Measurements from ENCODE around the gene RABGAP1L. TPM values are rescaled to one million over a fixed set of nuclear protein-coding genes. Genes with fewer than 3 reads are reported as not detected.

Gene RABGAP1L
- total and polyA plus RNA-seq, 2 of the 4 experiments (the other 2 are of a cell fraction): 7.9 to 26.7 TPM

DNA sequence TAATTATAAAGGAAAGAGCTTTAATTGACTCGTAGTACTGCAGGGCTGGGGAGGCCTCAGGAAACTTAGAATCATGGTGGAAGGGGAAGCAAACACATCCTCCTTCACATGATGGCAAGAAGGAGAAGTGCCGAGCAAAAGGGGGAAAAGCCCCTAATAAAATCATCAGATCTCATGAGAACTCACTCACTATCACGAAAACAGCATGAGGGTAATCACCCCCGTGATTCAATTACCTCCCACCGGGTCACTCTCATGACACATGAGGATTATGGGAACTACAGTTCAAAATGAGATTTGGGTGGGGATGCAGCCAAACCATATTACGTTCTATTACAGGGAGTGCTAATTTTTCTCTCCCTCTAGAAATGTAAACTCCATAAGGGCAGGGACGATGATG is 878.1 kb downstream of the RABGAP1L start:
- Histone ChIP-seq H3K27ac (ENCODE audit: insufficient read depth, low read length) (no peak overlapping the region), H3K9ac (ENCODE audit: low read depth, low read length) (no peak overlapping the region), H2BK5ac (ENCODE audit: low read depth, low read length, poor library complexity, severe bottlenecking) (no peak overlapping the region), H4K5ac (ENCODE audit: low read depth, low read length) (no peak overlapping the region), H3K23ac (ENCODE audit: low read depth, low read length) (no peak overlapping the region), H3K56ac (ENCODE audit: extremely low read depth, insufficient read depth, low read length) (no peak overlapping the region), H3K18ac (ENCODE audit: low read depth, low read length) (no peak overlapping the region), H3K14ac (replicated peaks; ENCODE audit: low read depth, low read length) (no peak overlapping the region), H2AK9ac (replicated peaks; ENCODE audit: low read depth, low read length, poor library complexity) (no peak overlapping the region), H3K4me2 (ENCODE audit: low read depth, low read length) (no peak overlapping the region), H3K79me1 (ENCODE audit: low read depth in 1 of 2, low read length in 2 of 2) (no peaks in the 10 kb centered on the region), H2BK120ac (ENCODE audit: low read depth, low read length) (no peak overlapping the region), H2BK15ac (ENCODE audit: low read depth, low read length) (no peak overlapping the region), H3K4me1 (ENCODE audit: control insufficient read depth, insufficient read depth, low read length) (no peaks in the 10 kb centered on the region), H3K9me3 (ENCODE audit: control insufficient read depth, insufficient read depth, low read length) (no peaks in the 10 kb centered on the region), H3K4ac (ENCODE audit: low read depth, low read length) (no peak overlapping the region), H3K4me3 (ENCODE audit: insufficient read depth, low read depth, low read length) (no peak overlapping the region), H4K91ac (ENCODE audit: insufficient read depth, low read depth, low read length) (no peak overlapping the region), H4K20me1 (ENCODE audit: insufficient read depth, low read length) (no peaks in the 10 kb centered on the region), H4K8ac (ENCODE audit: low read depth in 2 of 2, low read length in 2 of 2) (no peak overlapping the region), H2AFZ (replicated peaks; ENCODE audit: low read length, poor library complexity) (no peak overlapping the region), H2BK20ac (ENCODE audit: low read depth, low read length) (no peak overlapping the region), H2AK5ac (ENCODE audit: low read depth, low read length) (no peak overlapping the region), H3K9me1 (ENCODE audit: insufficient read depth, low read length) (no peaks in the 10 kb centered on the region), H3K36me3 (ENCODE audit: control insufficient read depth, insufficient read depth, low read length) (no peaks in the 10 kb centered on the region), H3K27me3 (ENCODE audit: control insufficient read depth, insufficient read depth, low read length) (peaks cover 6% of the 10 kb centered on the region)
- in situ Hi-C loops (cut with MboI; ENCODE audit: low sequenced_read_pairs): no loop called here
- DNase-seq (no peak), ATAC-seq (ENCODE audit: low read depth) (no peak)
- intact Hi-C loops (cut with micrococcal nuclease): no loop called here
- CTCF ChIA-PET: no interaction called here
- TF ChIP-seq, protein P1, sequence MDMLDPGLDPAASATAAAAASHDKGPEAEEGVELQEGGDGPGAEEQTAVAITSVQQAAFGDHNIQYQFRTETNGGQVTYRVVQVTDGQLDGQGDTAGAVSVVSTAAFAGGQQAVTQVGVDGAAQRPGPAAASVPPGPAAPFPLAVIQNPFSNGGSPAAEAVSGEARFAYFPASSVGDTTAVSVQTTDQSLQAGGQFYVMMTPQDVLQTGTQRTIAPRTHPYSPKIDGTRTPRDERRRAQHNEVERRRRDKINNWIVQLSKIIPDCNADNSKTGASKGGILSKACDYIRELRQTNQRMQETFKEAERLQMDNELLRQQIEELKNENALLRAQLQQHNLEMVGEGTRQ (IDR thresholded peaks at IDR 0.05; ENCODE audit: low read depth, low read length): no peak
- no peak for TF ChIP-seq MXI1 (IDR thresholded peaks at IDR 0.05; ENCODE audit: borderline replicate concordance, low read depth, low read length)
- no peak for TF ChIP-seq RFX5 (IDR thresholded peaks at IDR 0.05; ENCODE audit: low read depth, low read length)
- no peak for TF ChIP-seq POLR2A (IDR thresholded peaks at IDR 0.05; ENCODE audit: low read depth, low read length)
- TF ChIP-seq, protein P2, sequence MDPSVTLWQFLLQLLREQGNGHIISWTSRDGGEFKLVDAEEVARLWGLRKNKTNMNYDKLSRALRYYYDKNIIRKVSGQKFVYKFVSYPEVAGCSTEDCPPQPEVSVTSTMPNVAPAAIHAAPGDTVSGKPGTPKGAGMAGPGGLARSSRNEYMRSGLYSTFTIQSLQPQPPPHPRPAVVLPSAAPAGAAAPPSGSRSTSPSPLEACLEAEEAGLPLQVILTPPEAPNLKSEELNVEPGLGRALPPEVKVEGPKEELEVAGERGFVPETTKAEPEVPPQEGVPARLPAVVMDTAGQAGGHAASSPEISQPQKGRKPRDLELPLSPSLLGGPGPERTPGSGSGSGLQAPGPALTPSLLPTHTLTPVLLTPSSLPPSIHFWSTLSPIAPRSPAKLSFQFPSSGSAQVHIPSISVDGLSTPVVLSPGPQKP (IDR thresholded peaks at IDR 0.05; ENCODE audit: borderline replicate concordance, low read depth, low read length): no peak
- no peak for TF ChIP-seq FOS (IDR thresholded peaks at IDR 0.05; ENCODE audit: low read depth, low read length)
- TF ChIP-seq NFE2L2 (IDR thresholded peaks at IDR 0.05; ENCODE audit: low read depth, low read length): no peak
- no peak for TF ChIP-seq CEBPB (IDR thresholded peaks at IDR 0.05; ENCODE audit: low read depth, low read length)
- no peak for TF ChIP-seq MAFK (IDR thresholded peaks at IDR 0.05; ENCODE audit: low read depth, low read length)
- no peak for TF ChIP-seq RCOR1 (IDR thresholded peaks at IDR 0.05; ENCODE audit: insufficient replicate concordance, low read length)
- TF ChIP-seq CHD1 (IDR thresholded peaks at IDR 0.05; ENCODE audit: low read depth, low read length): no peak
- no peak for TF ChIP-seq SMC3 (IDR thresholded peaks at IDR 0.05; ENCODE audit: low read depth, low read length)
- no peak for TF ChIP-seq BHLHE40 (IDR thresholded peaks at IDR 0.05; ENCODE audit: low read depth, low read length)
- TF ChIP-seq, protein P3, sequence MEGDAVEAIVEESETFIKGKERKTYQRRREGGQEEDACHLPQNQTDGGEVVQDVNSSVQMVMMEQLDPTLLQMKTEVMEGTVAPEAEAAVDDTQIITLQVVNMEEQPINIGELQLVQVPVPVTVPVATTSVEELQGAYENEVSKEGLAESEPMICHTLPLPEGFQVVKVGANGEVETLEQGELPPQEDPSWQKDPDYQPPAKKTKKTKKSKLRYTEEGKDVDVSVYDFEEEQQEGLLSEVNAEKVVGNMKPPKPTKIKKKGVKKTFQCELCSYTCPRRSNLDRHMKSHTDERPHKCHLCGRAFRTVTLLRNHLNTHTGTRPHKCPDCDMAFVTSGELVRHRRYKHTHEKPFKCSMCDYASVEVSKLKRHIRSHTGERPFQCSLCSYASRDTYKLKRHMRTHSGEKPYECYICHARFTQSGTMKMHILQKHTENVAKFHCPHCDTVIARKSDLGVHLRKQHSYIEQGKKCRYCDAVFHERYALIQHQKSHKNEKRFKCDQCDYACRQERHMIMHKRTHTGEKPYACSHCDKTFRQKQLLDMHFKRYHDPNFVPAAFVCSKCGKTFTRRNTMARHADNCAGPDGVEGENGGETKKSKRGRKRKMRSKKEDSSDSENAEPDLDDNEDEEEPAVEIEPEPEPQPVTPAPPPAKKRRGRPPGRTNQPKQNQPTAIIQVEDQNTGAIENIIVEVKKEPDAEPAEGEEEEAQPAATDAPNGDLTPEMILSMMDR (conservative IDR thresholded peaks at IDR 0.05; ENCODE audit: low read depth, low read length): no peak
- TF ChIP-seq MAZ (IDR thresholded peaks at IDR 0.05; ENCODE audit: borderline replicate concordance, low read depth, low read length): no peak
- dilution Hi-C loops (cut with HindIII; ENCODE audit: low sequenced_read_pairs, unreplicated experiment): no loop called here
- POLR2A ChIA-PET (ENCODE audit: unreplicated experiment): no interaction called here
- no TSS peak for BruUV-seq (replicated peaks)
- no CpG with 5 or more reads among the region's 7 CpGs for WGBS, 2 experiments (ENCODE audit: extremely low coverage in 2 of 2, insufficient read length in 1 of 2)
